GM18858 (cell line): Measurements from ENCODE around the gene TSPAN4.

Experiments
- ATAC-seq: cut with Tn5 transposase; IDR thresholded peaks from one replicate; pipeline ENCODE4 v1.9.1; 2021; ENCODE audit not compliant: unreplicated experiment

TSPAN4 gene

DNA sequence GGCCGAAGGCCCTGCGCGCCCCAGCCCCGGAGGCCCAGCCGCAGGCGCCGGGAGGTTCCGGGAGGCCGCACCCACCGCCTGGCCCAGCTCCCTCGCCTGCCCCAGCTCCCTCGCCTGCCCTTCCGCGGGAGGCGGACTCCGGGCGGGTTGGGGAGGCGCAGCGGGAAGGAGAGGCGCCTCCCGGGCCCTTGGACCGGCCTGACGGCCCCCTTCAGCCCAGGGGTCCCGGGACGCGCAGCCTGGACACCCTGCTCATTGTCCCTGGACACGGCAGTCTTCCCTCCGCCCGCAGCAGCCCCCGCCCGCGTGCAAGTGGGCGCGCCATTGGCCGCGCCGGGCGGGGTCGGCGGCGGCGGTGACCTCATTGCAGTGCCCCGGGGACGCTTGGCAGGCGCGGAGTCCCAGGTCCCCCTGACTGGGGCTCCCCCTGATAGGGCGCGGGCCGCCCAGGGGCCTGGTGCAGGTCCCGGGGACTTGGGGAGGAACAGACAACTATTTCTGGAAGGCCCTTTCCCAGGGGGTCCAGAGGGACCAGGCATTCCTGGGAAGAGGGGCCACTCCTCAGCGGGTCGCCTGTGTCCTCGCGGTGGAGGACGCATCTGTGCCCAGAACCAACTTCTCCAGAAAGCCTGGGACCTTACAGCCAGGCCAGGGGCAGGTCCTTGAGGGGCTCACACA is 9.4 kb upstream of the TSPAN4 start:
- ATAC-seq: no peak

DNA sequence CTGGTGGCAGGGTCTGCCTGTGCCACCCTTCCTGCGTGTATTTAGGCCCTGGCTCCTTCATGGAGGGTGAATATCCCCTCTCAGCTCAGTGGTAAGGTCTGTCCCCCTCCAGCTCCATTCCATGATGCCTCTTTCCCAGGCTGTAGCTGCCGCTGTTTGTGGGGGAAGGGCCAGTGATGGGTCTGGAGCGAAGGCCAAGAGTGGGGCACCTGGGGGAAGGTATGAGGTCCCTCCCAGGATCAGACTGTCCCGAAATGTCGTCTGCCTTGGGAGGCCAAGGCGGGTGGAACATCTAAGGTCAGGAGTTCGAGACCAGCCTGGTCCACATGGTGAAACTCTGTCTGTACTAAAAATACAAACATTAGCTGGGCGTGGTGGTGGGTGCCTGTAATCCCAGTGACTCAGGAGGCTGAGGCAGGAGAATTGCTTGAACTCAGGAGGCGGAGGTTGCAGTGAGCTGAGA is 8.8 kb upstream of the TSPAN4 start:
- no peak for ATAC-seq

DNA sequence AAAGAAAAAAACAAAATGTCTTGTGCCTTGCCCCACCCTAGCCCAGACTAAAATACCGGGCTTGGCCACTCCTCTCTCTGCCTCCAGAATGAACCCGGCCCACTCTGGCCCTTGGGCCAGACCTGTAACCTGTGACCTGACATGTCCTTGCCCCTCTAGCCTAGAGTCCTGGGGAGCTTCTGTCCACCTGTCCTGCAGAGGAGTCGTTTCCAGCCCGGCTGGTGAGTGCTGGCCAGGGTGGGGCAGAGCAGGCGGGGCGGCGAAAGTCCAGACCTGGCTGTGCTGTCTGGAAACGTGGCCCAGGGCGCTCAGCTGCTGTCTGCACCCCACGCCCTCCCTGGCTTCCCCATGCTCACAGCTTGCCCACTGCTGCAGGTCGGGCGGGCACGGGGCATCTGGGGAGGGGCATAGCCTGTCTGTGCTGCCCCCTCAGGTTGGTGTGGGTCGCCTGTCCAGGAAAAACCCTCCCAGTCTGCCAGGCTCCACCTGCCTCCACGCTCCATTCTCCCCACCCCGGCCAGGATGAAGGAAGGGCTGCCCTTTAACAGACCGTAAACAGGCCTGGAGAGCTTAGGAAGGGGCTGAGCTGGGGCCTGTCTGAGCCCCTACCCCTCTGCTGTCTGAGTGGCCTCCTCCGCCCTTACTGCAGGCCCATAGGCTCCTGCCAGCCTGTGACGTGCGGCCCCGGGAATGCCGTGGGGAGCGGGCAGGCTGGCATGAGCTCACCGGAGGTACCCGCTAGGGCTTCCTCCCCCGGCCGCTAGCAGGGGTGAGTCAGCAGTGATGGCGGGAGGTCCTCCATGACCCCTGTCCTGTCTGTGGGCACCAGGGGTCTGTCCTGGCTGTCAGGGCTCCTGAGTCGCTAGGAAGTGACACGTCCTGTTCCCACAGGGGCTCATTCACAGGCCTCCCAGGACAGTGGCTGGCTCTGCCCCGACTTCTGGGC is 8.0 kb upstream of the TSPAN4 start:
- ATAC-seq: no peak

GRCh38 chr11:836274-836673 is 6.4 kb upstream of the TSPAN4 start:
- no peak for ATAC-seq

GRCh38 chr11:836700-837099 is 6.0 kb upstream of the TSPAN4 start:
- ATAC-seq: no peak

GRCh38 chr11:837189-837989 is 5.3 kb upstream of the TSPAN4 start:
- no peak for ATAC-seq

DNA sequence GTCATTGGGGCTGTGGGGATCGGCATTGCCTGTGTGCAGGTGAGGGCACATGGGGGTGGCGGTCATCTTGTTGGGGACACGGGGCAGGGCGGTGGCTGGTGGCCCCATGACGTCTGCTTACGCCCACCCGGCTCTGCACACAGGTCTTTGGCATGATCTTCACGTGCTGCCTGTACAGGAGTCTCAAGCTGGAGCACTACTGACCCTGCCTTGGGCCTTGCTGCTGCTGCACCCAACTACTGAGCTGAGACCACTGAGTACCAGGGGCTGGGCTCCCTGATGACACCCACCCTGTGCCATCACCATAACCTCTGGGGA is 4.7 kb upstream of the TSPAN4 start:
- no peak for ATAC-seq

- ATAC-seq: no peak
Measured at GRCh38 chr11:838441-839279, 4.0 kb upstream of the TSPAN4 start.

DNA sequence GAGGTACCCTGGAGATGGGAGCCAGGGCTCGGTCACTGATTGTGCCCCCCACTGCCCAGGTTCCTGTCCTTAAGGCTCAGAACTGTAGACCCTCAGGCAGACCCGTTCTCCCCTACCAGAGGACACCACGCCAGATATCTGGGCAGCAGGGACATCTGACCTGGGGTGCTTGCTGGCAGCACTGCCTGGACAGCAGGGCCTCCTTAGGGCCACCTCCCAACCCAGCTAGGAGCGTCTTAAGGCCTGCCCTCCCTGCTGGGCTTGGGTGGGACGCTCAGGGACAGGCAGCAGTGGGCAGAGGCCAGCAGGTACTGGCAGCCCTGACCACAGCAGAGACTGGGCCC is 3.4 kb upstream of the TSPAN4 start:
- ATAC-seq: no peak

GRCh38 chr11:839875-840617 is 2.6 kb upstream of the TSPAN4 start:
- no peak for ATAC-seq

GRCh38 chr11:841981-842369 is 677 bp upstream of the TSPAN4 start:
- ATAC-seq: no peak

DNA sequence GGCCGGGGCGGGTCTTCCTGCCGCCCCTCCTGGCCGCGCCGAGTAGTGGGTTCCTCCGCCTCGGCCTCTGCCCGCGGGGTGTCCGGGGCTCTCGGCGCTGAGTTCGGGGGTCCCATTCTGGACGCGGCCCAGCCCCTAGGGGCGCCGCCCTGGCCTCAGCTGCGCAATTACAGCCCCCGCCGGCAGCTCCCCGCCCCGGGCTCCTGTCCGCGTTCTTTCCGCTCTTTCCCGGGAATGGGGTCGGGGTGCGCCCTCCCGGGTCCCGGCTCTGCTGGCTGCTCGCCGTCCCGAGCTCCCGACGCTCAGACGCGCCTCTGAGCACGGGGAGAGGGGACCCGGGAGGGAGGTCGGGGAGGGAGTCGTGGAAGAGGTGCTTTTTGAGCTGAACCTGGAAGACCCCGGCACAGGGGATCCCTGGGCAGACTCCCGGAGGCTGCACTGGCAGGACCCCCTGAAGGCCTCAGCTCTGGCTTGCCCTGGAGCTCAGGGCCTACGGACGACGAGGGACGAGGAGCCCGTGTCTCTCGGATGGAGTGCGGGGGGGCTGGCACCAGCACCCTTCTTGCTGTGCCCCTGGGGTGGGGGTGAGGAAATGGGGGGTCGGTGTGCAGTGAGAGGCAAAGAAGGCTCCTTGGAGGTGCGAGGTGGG is 558 bp downstream of the TSPAN4 start:
- no peak for ATAC-seq

DNA sequence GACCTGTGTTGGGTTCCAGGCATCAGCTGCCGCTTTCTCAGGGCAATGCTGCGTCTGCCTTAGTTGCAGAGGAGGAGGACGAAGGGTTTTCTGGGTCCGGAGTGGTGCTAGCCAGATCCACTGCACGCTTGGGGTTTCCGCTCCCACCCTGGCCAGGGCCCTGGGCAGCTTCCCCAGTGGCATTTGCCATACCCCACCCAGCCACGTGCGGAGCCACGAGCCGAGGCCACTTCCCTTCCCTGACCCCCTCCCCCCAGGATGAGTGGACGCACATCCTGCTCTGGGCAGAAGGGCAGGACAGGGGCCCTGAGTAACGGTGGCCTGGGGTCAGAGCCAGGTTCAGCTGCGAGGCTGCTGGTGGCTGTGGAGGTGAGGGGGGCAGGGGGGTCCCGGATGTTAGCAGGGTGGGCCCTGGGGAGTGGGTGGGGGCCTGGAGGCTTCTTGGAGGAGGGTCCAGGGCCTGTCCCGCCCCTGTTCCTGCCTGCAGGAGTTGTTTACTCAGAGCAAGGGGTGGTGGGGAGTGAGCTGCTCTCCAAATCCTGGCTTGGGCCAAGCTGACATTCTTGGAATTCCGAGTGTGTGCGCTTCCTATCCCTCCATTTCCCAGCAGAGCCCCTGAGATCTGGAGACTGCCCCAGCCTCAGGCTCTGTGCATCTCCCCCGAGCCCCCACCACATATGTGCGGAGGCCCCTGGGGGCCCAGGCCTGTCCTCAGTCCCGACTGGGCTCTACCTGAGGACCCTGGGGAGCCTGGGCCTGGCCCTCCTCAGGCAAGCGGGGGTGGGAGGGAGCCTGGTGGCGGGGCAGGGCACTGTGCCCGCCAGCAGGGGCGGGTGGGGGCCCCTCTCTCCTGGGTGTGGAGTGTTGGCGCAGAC is 1.4 kb downstream of the TSPAN4 start:
- ATAC-seq: no peak

- ATAC-seq: no peak
Measured at GRCh38 chr11:844693-845644, 2.3 kb downstream of the TSPAN4 start.

- ATAC-seq: no peak
Measured at GRCh38 chr11:845872-846495, 3.3 kb downstream of the TSPAN4 start.

GRCh38 chr11:846496-847098 is 3.9 kb downstream of the TSPAN4 start:
- no peak for ATAC-seq

GRCh38 chr11:847876-848275 is 5.2 kb downstream of the TSPAN4 start:
- ATAC-seq: no peak
